GDM1 (cell line): ENCODE data around the gene SPEF2.
"Not testable (repeated sequence)": the region's sequence is repeated elsewhere in the genome, so short reads cannot be mapped to it uniquely, and the experiment has no call there.

Source experiments
- DNase-seq: peaks from one replicate; lab custom pipeline; 2025; lab: John Stamatoyannopoulos, UW

The SPEF2 gene

DNA sequence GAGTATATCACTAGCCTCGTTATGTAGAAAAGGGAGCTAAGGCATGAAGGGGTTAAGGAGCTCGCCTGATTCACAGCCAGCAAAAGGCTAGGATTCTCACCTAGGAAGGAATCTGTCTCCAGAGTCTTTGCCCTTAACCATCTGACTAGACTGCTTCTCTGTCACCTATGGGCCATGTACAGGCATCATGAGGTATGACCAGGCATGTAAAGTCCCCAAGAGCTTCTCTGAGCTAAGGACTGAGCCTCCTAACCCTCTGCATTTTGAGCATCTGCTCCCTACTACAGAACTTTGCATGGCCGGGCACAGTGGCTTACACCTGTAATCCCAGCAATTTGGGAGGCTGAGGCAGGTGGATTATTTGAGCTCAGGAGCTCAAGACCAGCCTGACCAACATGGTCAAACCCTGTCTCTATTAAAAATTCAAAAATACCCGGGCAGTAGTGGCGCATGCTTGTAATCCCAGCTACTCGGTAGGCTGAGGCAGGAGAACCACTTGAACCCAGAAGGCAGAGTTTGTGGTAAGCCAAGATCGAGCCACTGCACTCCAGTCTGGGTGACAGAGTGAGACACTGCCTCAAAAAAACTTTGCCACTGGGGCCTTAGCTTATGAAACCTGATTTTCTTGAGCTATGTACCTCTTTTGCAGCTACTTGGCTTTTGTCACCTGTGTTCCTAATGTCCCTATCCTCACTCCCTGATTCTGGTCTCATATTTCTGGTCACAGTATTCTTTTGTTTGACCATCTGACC is 205.9 kb downstream of the SPEF2 start:
- DNase-seq, result no peak

DNA sequence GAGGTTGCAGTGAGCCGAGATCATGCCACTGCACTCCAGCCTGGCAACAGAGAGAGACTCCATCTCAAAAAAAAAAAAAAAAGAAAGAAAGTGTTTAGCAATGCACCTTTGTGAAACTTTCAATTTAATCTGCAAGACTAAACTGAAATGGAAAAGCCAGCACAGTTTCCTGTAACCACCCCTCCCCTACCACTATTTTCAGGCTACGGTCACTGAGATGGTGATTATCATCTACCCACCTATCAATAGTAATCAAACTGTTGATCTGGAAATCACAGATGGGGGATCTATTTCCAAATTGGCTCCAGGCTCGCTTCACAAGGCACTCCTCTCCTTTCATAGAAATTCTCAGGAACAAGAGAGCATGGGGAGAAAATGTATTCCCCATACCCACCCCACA is 208.4 kb downstream of the SPEF2 start:
- DNase-seq, result no peak

GRCh38 chr5:35826554-35826953 is 208.9 kb downstream of the SPEF2 start:
- DNase-seq, result no peak

DNA sequence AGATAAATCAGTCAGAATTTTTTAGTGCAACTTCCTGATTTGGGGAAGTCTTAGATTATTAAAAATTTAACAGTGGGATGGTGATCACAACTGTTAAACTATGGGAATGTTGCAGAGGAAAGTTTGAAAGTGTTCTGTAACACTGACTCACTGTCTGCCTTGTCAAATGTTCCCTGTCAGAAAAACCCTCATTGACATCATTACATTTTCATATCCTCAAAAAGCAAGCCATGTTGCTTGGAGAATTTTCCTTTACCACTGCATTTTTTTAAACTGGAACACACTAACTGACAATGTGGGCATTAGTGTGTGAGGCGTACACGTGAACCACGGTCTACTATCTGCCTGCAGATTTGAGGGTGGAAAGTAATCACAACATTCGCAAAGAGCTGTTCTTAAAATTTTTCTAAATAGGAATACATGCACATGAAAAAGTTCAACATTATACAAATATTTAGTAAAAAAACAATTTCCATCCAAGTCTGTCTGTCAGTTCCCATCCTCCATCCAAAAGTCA is 210.5 kb downstream of the SPEF2 start:
- no peak for DNase-seq

DNA sequence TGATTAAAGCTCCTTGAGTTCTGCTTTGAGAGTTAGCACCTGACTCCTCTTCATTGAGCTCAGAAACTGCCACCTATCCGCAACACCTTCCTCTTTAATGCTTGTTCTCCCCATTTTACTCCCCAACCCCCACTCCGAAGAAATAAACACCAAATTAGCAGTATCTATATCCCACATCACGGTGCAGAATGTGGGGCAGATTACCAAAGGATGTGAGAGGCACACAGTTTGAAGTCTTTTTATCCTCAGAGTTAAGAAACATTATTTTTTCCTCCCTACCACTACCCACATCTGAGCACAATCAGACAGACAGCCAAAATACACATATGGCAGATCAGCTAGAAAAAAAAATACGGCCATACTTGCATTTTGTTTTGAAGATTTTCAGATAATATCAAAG is 212.9 kb downstream of the SPEF2 start:
- DNase-seq, result no peak

DNA sequence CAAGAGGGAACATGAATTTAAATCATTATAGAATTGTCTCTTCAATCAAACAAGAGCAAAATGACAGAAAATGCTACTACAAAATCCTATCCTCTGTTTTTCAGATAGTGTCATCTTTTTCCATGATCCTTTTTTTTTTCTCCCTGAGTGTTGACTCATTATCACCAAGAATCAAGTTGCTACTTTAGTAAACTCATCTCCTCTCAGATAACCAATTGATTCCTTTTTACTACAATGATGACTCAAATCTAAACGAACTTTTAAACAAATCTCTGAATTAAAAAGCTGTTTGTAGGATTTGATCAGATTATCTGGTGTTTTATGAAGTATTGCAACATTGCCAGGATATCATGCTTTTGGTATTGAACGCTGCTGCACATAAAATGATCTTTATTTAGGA is 215.1 kb downstream of the SPEF2 start:
- DNase-seq, result no peak

DNA sequence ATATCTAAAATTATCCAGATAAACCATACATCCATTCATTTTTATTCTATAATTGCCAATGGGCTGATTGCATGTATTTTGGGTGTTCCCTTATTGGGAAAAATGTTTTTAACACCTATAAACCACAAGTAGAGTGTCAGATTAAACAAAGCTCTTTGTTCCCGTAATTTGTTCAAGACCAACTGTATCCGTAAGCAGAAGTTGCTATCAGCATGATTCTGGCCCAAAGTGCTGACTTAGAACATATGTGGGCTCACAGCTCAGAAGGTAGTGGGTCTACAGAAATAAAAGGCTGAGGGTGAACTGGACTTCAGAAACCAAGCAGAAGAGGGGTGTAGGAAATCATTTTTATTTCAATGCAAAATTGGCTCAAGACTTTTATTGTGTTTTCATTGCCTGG is 215.6 kb downstream of the SPEF2 start:
- no peak for DNase-seq

DNA sequence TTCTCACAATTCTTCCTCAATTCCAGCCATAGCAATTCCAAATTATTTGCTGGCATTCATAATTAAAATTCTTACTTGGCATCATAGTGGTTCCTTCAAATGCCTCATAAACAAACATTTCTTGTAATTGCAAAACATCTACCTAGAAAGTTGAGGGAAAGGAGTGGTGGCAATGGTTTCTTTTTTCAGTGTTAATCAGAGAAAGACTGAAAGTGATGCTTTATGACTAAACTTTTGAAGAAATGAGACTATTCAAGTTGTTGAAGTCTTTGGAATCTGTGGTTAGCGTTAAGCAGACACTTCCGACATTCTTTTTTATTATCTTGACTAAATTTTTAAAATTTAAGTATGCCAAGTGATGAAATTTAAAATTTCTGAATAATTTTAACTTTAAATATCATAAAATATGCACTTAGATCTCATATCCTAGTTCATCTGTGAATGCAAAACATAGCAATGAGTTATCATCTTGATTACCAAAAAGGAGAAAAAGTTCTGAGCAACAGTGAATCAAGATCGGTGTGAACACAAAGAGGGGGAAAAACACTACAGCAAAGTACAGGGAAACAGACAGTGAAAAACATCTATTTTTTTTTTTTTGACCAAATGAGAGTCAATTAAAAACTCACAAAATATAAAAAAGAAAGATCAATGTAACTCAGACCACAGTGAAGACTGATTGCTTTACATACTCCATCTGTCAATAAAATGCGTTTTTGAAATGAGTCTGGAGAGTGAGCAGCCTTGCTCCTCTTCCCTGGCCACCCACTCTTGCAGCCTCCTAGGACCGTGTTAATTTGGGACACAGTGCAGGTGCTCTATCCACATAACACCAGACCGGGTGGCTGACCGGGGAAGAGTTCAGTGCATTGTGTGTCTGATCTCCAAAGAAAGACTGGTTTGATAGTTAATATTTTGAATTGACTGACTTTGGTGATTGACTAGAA is 218.4 kb downstream of the SPEF2 start:
- no peak for DNase-seq

DNA sequence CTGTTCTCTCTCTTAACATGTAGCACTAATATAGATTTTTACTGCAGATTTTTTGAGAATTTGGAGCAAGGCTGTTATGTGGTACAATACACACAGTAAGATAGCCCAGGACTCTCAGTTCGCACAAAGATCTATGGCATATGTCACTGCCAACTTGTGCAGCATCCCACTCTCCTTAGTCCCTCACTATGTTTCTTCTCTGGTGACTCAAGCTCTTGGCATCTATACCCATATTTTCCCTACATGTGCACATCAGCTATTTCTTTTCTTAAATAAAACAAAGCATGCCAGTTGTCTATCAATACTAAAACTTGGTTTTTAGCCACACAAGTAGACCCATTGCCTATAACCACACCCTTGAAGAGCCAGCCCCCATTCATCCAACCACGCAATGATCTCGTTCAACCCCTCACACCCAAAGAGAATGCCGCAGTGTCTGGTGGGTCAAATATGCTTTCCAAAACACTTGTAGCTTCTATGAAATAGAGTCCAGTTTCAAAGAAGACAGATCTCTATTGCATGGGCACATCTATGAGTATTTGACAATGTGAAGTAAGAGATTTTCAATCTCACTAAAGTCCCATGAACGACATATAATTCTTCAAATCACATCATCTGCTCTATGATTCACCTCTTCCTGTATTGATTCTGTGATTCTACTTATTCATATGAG is 220.8 kb downstream of the SPEF2 start:
- no peak for DNase-seq

GRCh38 chr5:35842856-35843255 is 225.2 kb downstream of the SPEF2 start:
- DNase-seq, result no peak

GRCh38 chr5:35845508-35845907 is 227.8 kb downstream of the SPEF2 start:
- not testable (repeated sequence) for DNase-seq

DNA sequence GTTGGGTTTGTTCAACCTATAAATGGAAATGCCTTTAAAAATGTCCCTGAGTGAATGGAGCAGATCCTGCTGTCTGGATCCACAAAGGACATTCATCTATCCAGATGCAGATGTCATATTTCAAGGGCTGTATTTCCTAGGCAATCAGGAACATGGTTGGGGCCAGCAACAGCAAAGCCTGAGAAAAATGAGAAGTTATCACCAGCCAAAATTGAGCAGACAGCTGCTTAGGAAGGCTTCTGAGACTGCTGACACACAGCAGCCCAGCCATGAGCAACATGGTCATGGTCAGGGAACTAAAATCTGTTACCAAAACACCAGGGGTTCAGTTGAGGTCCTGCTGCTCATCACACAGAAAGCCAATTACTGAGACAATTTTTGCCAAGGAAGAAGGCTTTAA is 229.8 kb downstream of the SPEF2 start:
- no peak for DNase-seq

- no peak for DNase-seq
Observed at GRCh38 chr5:35847961-35848360, 230.3 kb downstream of the SPEF2 start.

- no peak for DNase-seq
Observed at GRCh38 chr5:35849860-35850259, 232.2 kb downstream of the SPEF2 start.

DNA sequence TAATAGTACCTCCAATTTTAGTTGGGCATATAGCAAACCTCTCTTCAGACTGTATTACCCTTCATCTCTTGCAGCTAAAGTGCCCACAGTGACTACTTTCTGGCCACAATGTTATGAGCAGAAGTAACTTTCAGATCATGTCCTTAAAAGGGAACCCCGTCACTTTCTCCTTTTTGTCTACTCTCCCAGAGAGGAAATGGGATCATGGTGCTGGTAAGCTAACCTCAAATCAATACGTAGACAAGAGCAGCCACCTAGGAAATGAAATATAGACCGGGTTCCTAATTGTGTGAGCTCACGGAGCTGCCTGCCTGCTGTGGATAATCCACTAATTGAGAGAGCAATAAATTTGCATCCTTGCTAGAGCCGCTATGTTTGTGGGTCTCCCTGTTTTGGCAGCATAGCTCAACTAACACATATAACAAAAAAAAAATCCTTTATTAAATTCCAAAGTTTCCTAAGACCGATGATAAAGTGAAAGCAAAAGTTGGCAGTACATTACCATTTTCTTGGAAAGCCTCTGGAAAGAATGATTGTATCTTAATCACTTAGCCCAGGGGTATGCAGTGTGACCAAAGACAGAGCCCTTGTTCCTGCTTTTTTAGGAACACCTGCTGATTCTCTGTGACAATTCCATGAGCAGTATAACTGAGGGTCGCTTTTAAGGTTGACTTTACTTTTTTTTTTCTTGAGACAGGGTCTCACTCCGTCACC is 233.5 kb downstream of the SPEF2 start:
- no peak for DNase-seq

DNA sequence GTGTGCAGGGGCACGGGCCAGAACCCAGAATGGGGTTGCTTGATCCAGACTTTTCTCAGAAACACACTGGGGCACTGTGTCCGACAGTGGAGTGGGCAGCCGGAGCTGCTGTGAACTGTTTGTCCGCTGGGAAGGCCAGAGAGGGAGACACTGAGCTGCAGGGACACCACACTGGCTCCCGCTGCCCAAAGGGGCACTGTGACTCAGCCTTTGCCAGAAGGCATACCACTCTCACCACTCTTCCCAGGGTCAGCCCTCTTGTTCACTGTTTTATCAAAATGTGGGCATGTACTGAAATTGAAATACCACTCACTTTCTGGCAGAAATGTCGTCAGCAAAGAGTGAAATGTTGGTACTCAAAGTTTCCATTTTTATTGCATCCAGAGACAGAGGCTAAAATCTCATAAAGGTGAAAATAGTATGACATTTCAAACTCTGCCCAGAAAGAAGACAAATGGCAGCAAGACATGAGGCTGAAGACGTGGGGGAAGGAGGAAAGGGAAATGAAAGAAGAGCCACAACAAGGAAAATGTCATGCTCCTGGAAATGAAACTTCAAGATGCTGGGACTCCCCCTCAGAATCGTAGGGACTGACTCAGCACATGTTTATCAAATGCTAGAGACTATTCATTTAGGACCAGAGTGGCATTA is 234.5 kb downstream of the SPEF2 start:
- no peak for DNase-seq

GRCh38 chr5:35852773-35853172 is 235.1 kb downstream of the SPEF2 start:
- DNase-seq, result no peak

DNA sequence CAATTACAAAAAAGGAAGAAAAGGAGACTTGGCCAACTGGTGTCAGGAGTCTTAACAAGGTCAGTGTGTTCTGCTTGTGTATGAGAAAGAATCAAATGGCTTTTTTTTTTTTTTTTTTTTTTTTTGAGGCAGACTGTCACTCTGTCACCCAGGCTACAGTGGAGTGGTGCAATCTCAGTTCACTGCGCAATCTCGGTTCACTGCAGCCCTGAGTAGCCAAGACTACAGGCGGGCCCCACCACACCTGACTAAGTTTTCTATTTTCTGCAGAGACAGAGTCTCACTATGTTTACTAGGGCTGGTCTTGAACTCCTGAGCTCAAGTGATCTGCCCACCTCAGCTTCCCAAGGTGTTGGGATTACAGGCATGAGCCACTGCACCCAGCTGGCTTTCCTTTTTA is 236.0 kb downstream of the SPEF2 start:
- no peak for DNase-seq

- DNase-seq, result no peak
Observed at GRCh38 chr5:35854248-35854647, 236.6 kb downstream of the SPEF2 start.

- no peak for DNase-seq
Observed at GRCh38 chr5:35855187-35855586, 237.5 kb downstream of the SPEF2 start.

DNA sequence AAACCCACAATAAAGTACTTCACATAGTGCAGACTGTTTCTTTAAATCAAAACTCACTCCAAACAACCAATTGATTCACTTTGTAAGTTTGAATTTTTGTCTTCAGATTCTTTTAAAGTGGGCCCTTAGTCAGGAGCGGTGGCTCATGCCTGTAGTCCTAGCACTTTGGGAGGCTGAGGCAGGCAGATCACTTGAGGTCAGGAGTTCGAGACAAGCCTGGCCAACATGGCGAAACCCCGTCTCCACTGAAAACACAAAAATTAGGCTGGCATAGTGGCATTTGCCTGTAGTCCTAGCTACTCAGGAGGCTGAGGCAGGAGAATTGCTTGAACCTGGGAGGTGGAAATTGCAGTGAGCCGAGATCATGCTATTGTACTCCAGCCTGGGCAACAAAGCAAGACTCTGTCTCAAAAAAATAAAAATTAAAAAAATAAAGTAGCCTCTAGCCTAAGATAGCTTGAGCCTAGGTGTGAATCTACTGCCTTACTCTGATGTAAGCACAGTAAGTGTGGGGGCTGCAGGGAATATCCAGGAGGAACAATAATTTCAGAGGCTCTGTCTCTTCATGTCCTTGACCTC is 238.6 kb downstream of the SPEF2 start:
- DNase-seq, result not testable (repeated sequence)
